HG02759 (cell line): ENCODE measurements around the gene SLC1A7.

Source experiments
- ATAC-seq: cut with Tn5 transposase; IDR thresholded peaks from one replicate; pipeline ENCODE4 v1.9.1; 2021; ENCODE audit warnings: mild to moderate bottlenecking, moderate library complexity; ENCODE audit not compliant: unreplicated experiment

SLC1A7 gene

GRCh38 chr1:53160924-53161378, 18.5 kb upstream of the SLC1A7 start:
- no peak for ATAC-seq

- ATAC-seq = no peak
These were observed 16.5 kb upstream of the SLC1A7 start for GRCh38 chr1:53158900-53159299.

- ATAC-seq = no peak
These were observed 14.3 kb upstream of the SLC1A7 start for GRCh38 chr1:53156783-53157182.

GRCh38 chr1:53155945-53156344, 13.5 kb upstream of the SLC1A7 start:
- no peak for ATAC-seq

- ATAC-seq = no peak
These were observed 13.1 kb upstream of the SLC1A7 start for GRCh38 chr1:53155534-53155933.

- no peak for ATAC-seq
These were observed 12.5 kb upstream of the SLC1A7 start for GRCh38 chr1:53154859-53155438.

- ATAC-seq = no peak
These were observed 11.3 kb upstream of the SLC1A7 start for GRCh38 chr1:53153752-53154151.

- ATAC-seq = no peak
These were observed 5.7 kb upstream of the SLC1A7 start for GRCh38 chr1:53148123-53148522.

- no peak for ATAC-seq
These were observed 4.7 kb upstream of the SLC1A7 start for GRCh38 chr1:53147174-53147573.

GRCh38 chr1:53145942-53146708, 3.7 kb upstream of the SLC1A7 start:
- no peak for ATAC-seq

- ATAC-seq = no peak
These were observed 3.1 kb upstream of the SLC1A7 start for GRCh38 chr1:53145619-53145941.

- ATAC-seq = no peak
These were observed 2.7 kb upstream of the SLC1A7 start for GRCh38 chr1:53145051-53145600.

GRCh38 chr1:53144201-53144600, 1.8 kb upstream of the SLC1A7 start:
- no peak for ATAC-seq

GRCh38 chr1:53143527-53143926, 1.1 kb upstream of the SLC1A7 start:
- no peak for ATAC-seq

- no peak for ATAC-seq
These were observed 867 bp downstream of the SLC1A7 start for GRCh38 chr1:53141487-53142055.

GRCh38 chr1:53140451-53140850, 2.0 kb downstream of the SLC1A7 start:
- ATAC-seq = no peak

- no peak for ATAC-seq
These were observed 2.5 kb downstream of the SLC1A7 start for GRCh38 chr1:53139951-53140361.

GRCh38 chr1:53138991-53139884, 3.2 kb downstream of the SLC1A7 start:
- no peak for ATAC-seq

- no peak for ATAC-seq
These were observed 4.7 kb downstream of the SLC1A7 start for GRCh38 chr1:53137729-53138128.

- no peak for ATAC-seq
These were observed 6.7 kb downstream of the SLC1A7 start for GRCh38 chr1:53135735-53136114.
